GM23338 (cell line): ENCODE results near the gene SEC61A1. TPM values are rescaled to one million over a fixed set of nuclear protein-coding genes. Genes with fewer than 3 reads are reported as not detected.

ENCODE experiments used
- ATAC-seq: fragments of 200-7000 bp; cut with Tn5 transposase; 3 replicates; pipeline ENCODE4 v1.9.1; 2020
- DNase-seq: peaks from one replicate; pipeline ENCODE4 v3.0.0-alpha.2; 2015; ENCODE audit warnings: low spot score
- H2AFZ ChIP-seq: fragments of 200-600 bp; sonication (generic); 2 replicates; pipeline ENCODE4 v1.8.0; 2016; ENCODE audit warnings: antibody characterized with exemption, mild to moderate bottlenecking, moderate library complexity
- H3F3A ChIP-seq: fragments of 200-600 bp; sonication (generic); replicated peaks from 2 replicates; pipeline ENCODE4 v1.8.0; 2017; ENCODE audit warnings: antibody characterized with exemption, mixed run types, low read depth
- H3K27ac ChIP-seq: fragments of 200-600 bp; sonication (generic); 2 replicates; pipeline ENCODE4 v1.6.1; 2016; ENCODE audit warnings: low read depth
- H3K27me3 ChIP-seq: fragments of 200-600 bp; sonication (generic); 2 replicates; pipeline ENCODE4 v1.8.0; 2016; ENCODE audit warnings: mild to moderate bottlenecking, mixed run types, moderate library complexity; ENCODE audit not compliant: insufficient read depth
- H3K36me3 ChIP-seq: fragments of 200-600 bp; sonication (generic); 2 replicates; pipeline ENCODE4 v1.8.0; 2016; ENCODE audit warnings: mild to moderate bottlenecking; ENCODE audit not compliant: insufficient read depth
- H3K4me1 ChIP-seq: fragments of 200-600 bp; sonication (generic); 2 replicates; pipeline ENCODE4 v1.8.0; 2016; ENCODE audit warnings: mild to moderate bottlenecking, moderate library complexity; ENCODE audit not compliant: insufficient read depth
- H3K4me2 ChIP-seq: fragments of 200-600 bp; sonication (generic); 2 replicates; pipeline ENCODE4 v1.7.1; 2017; ENCODE audit warnings: mixed run types
- H3K4me3 ChIP-seq: fragments of 200-600 bp; sonication (generic); 2 replicates; pipeline ENCODE4 v1.6.1; 2016; ENCODE audit warnings: mixed run types
- H3K79me2 ChIP-seq: fragments of 200-600 bp; sonication (generic); replicated peaks from 2 replicates; pipeline ENCODE4 v1.8.0; 2017; ENCODE audit warnings: mild to moderate bottlenecking; ENCODE audit not compliant: insufficient read depth
- H3K9me2 ChIP-seq: fragments of 200-600 bp; sonication (generic); 2 replicates; pipeline ENCODE4 v1.8.0; 2017; ENCODE audit not compliant: insufficient read depth
- H4K20me1 ChIP-seq: fragments of 200-600 bp; sonication (generic); replicated peaks from 2 replicates; pipeline ENCODE4 v1.8.0; 2017; ENCODE audit warnings: mild to moderate bottlenecking; ENCODE audit not compliant: insufficient read depth
- H3K27ac Mint-ChIP-seq: 2 replicates; pipeline ENCODE4 v1.8.0; 2020; ENCODE audit warnings: inconsistent platforms, mild to moderate bottlenecking, moderate library complexity, mixed read lengths
- H3K27me3 Mint-ChIP-seq: 3 replicates; pipeline ENCODE4 v1.8.0; 2022; ENCODE audit warnings: low read depth, mild to moderate bottlenecking, moderate library complexity, mixed read lengths, inconsistent platforms; ENCODE audit not compliant: insufficient read depth, poor library complexity
- H3K36me3 Mint-ChIP-seq: 3 replicates; pipeline ENCODE4 v1.8.0; 2021; ENCODE audit warnings: low read depth, mild to moderate bottlenecking, inconsistent platforms, moderate library complexity, mixed read lengths
- H3K4me1 Mint-ChIP-seq: 3 replicates; pipeline ENCODE4 v1.8.0; 2020; ENCODE audit warnings: mild to moderate bottlenecking, inconsistent platforms, mixed read lengths
- H3K4me3 Mint-ChIP-seq: 3 replicates; pipeline ENCODE4 v1.8.0; 2021; ENCODE audit warnings: moderate library complexity, mild to moderate bottlenecking, inconsistent platforms, mixed read lengths
- H3K9me3 Mint-ChIP-seq: 3 replicates; pipeline ENCODE4 v1.8.0; 2020; ENCODE audit warnings: moderate library complexity, mild to moderate bottlenecking, inconsistent platforms, mixed read lengths
- CREB1 ChIP-seq: fragments of 250-450 bp; sonication (Bioruptor Pico); IDR thresholded peaks from 2 replicates; pipeline ENCODE4 v1.5.0; 2020; ENCODE audit warnings: low read depth, mild to moderate bottlenecking, moderate library complexity
- ETS1 ChIP-seq: IDR thresholded peaks from 2 replicates; pipeline ENCODE4 v1.6.1; 2016; ENCODE audit warnings: antibody characterized with exemption
- EZH2 ChIP-seq: fragments of 200-600 bp; sonication (generic); IDR thresholded peaks from one replicate; pipeline ENCODE4 v1.8.0; 2017; ENCODE audit warnings: antibody characterized with exemption, mild to moderate bottlenecking, low read depth; ENCODE audit not compliant: unreplicated experiment
- EZH2phosphoT487 ChIP-seq: fragments of 200-600 bp; sonication (generic); IDR thresholded peaks from one replicate; pipeline ENCODE4 v1.8.1; 2018; ENCODE audit warnings: antibody characterized with exemption; ENCODE audit not compliant: unreplicated experiment
- POLR2AphosphoS5 ChIP-seq: IDR thresholded peaks from 2 replicates; pipeline ENCODE4 v1.6.1; 2016; ENCODE audit warnings: antibody characterized with exemption, low read depth
- STAT1 ChIP-seq: IDR thresholded peaks from one replicate; pipeline ENCODE4 v1.6.1; 2016; ENCODE audit warnings: antibody characterized with exemption; ENCODE audit not compliant: unreplicated experiment
- ZNF114 ChIP-seq: fragments of 250-450 bp; sonication (Bioruptor Pico); IDR thresholded peaks from 2 replicates; pipeline ENCODE4 v1.5.0; 2020; ENCODE audit warnings: mild to moderate bottlenecking, moderate library complexity
- ZNF331 ChIP-seq: fragments of 250-450 bp; sonication (Bioruptor Pico); IDR thresholded peaks from 2 replicates; pipeline ENCODE4 v1.5.0; 2020; ENCODE audit warnings: low read depth, mild to moderate bottlenecking, moderate library complexity
- polyA plus RNA-seq: library from polyadenylated mRNA; unstranded; fragments of >200 nt; fragmentation: Nextera tagmentation; extraction: Ambion mirVana; gene quantifications from 2 replicates; pipeline ENCODE4 v1.2.1, GENCODE V29; 2016
- total RNA-seq: library from RNA; depleted of rRNA; stranded (reverse); fragments of >200 nt; shearing (Covaris generic); gene quantifications from 2 replicates; pipeline ENCODE4 v1.2.3, GENCODE V29; 2014
- TF ChIP-seq, protein P1 (sequence below), 2 experiments: fragments of 200-600 bp in 1 of 2; sonication (generic) in 1 of 2; conservative IDR thresholded peaks; 2 replicates each; pipeline versions ENCODE4 v1.5.1 to v1.6.1; 2016 to 2017; ENCODE audit warnings: antibody characterized with exemption in 2 of 2, low read depth in 2 of 2, mild to moderate bottlenecking in 2 of 2, moderate library complexity in 1 of 2
- TF ChIP-seq, protein P2 (sequence below): IDR thresholded peaks from one replicate; pipeline ENCODE4 v1.6.1; 2018; ENCODE audit warnings: antibody characterized with exemption; ENCODE audit not compliant: unreplicated experiment

Gene SEC61A1
- total and polyA plus RNA-seq, 2 experiments from 2014 or later: 44.8 to 184 TPM

- TF ChIP-seq POLR2AphosphoS5 (no peak), EZH2 (no peak), EZH2phosphoT487 (no peak), CREB1 (no peak), STAT1 (no peak)
- TF ChIP-seq, protein P1, sequence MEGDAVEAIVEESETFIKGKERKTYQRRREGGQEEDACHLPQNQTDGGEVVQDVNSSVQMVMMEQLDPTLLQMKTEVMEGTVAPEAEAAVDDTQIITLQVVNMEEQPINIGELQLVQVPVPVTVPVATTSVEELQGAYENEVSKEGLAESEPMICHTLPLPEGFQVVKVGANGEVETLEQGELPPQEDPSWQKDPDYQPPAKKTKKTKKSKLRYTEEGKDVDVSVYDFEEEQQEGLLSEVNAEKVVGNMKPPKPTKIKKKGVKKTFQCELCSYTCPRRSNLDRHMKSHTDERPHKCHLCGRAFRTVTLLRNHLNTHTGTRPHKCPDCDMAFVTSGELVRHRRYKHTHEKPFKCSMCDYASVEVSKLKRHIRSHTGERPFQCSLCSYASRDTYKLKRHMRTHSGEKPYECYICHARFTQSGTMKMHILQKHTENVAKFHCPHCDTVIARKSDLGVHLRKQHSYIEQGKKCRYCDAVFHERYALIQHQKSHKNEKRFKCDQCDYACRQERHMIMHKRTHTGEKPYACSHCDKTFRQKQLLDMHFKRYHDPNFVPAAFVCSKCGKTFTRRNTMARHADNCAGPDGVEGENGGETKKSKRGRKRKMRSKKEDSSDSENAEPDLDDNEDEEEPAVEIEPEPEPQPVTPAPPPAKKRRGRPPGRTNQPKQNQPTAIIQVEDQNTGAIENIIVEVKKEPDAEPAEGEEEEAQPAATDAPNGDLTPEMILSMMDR (conservative IDR thresholded peaks at IDR 0.05; ENCODE audit: low read depth in 2 of 2): no peak
- TF ChIP-seq, protein P2, sequence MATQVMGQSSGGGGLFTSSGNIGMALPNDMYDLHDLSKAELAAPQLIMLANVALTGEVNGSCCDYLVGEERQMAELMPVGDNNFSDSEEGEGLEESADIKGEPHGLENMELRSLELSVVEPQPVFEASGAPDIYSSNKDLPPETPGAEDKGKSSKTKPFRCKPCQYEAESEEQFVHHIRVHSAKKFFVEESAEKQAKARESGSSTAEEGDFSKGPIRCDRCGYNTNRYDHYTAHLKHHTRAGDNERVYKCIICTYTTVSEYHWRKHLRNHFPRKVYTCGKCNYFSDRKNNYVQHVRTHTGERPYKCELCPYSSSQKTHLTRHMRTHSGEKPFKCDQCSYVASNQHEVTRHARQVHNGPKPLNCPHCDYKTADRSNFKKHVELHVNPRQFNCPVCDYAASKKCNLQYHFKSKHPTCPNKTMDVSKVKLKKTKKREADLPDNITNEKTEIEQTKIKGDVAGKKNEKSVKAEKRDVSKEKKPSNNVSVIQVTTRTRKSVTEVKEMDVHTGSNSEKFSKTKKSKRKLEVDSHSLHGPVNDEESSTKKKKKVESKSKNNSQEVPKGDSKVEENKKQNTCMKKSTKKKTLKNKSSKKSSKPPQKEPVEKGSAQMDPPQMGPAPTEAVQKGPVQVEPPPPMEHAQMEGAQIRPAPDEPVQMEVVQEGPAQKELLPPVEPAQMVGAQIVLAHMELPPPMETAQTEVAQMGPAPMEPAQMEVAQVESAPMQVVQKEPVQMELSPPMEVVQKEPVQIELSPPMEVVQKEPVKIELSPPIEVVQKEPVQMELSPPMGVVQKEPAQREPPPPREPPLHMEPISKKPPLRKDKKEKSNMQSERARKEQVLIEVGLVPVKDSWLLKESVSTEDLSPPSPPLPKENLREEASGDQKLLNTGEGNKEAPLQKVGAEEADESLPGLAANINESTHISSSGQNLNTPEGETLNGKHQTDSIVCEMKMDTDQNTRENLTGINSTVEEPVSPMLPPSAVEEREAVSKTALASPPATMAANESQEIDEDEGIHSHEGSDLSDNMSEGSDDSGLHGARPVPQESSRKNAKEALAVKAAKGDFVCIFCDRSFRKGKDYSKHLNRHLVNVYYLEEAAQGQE: no peak
These were observed 37.7 kb upstream of the SEC61A1 start (continued) for GRCh38 chr3:128014548-128014947.

DNA sequence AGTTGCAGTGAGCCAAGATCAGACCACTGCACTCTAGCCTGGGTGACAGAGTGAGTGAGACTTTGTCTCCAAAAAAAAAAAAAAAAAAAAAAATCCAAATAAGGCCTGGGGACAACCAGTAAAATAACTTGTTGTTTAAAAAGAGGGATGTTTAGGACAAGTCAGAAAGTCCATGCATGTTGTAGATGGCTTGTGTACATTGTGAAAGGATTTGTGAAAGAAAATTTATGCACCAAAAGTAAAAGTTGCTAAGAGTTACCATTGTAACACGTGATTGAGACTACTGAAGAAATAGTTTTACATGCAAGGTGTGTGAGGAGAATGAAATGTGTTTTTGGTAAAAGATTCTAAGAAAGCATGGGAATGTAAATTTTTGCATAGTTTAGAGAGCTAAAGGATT, 35.7 kb upstream of the SEC61A1 start:
- Histone ChIP-seq H3K79me2 (no peaks in the 10 kb centered on the region), H3K9me2 (peaks cover 11% of the 10 kb centered on the region; the same call in 1 of the 2 replicates), H2AFZ (no peak overlapping the region), H4K20me1 (no peaks in the 10 kb centered on the region), H3K4me1 (no peaks in the 10 kb centered on the region), H3K27me3 (no peaks in the 10 kb centered on the region), H3K4me2 (no peak overlapping the region), H3K36me3 (no peaks in the 10 kb centered on the region), H3K4me3 (no peak overlapping the region), H3K27ac (no peak overlapping the region), H3F3A (no peaks in the 10 kb centered on the region)
- Mint-ChIP-seq H3K4me3 (no peak overlapping the region), H3K36me3 (peaks cover 10% of the 10 kb centered on the region; the same call in 2 of the 3 replicates), H3K27ac (no peak overlapping the region), H3K9me3 (peaks cover 19% of the 10 kb centered on the region), H3K27me3 (no peaks in the 10 kb centered on the region), H3K4me1 (peaks cover 2% of the 10 kb centered on the region)
- DNase-seq: no peak
- ATAC-seq: no peak
- TF ChIP-seq, protein P1 (conservative IDR thresholded peaks at IDR 0.05; ENCODE audit: low read depth in 2 of 2): no peak
- TF ChIP-seq ZNF114 (CRISPR knock-in tag) (no peak), POLR2AphosphoS5 (no peak), STAT1 (no peak), CREB1 (no peak), EZH2 (no peak), EZH2phosphoT487 (no peak), ZNF331 (no peak), ETS1 (no peak)
- TF ChIP-seq, protein P2: no peak
